Measurements from ENCODE around the gene ZBTB18.

DNA sequence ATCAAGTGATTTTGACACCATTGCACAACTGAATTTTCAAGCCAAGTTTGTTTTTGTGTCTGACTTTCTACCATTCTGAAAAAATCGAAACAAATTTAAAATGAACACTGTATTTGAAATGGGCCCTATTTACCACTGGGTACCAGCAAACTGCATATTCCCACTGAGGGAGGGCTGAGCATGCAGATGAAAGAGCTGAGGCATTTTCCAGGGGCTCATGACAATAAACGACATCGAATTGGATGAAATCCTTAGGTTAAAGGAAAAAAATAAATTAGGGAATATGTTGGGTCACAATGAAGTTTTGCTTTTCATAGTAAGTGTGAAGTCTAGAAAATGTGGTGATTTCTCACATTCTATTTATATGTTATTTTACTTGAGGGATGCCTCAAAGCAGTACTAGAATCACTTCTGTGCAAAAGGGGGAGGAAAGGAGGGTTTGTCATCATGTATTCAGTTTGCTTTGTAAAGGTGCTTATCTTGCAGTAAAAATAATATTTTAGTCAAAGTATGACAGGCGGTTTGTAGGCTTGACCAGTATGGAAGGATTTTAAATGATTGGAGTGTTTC, 11.2 kb downstream of the ZBTB18 start:
- no peak for TF ChIP-seq TAF1 (IDR thresholded peaks at IDR 0.05; ENCODE audit: borderline replicate concordance, insufficient read depth, low read length)
- TF ChIP-seq, protein P1, sequence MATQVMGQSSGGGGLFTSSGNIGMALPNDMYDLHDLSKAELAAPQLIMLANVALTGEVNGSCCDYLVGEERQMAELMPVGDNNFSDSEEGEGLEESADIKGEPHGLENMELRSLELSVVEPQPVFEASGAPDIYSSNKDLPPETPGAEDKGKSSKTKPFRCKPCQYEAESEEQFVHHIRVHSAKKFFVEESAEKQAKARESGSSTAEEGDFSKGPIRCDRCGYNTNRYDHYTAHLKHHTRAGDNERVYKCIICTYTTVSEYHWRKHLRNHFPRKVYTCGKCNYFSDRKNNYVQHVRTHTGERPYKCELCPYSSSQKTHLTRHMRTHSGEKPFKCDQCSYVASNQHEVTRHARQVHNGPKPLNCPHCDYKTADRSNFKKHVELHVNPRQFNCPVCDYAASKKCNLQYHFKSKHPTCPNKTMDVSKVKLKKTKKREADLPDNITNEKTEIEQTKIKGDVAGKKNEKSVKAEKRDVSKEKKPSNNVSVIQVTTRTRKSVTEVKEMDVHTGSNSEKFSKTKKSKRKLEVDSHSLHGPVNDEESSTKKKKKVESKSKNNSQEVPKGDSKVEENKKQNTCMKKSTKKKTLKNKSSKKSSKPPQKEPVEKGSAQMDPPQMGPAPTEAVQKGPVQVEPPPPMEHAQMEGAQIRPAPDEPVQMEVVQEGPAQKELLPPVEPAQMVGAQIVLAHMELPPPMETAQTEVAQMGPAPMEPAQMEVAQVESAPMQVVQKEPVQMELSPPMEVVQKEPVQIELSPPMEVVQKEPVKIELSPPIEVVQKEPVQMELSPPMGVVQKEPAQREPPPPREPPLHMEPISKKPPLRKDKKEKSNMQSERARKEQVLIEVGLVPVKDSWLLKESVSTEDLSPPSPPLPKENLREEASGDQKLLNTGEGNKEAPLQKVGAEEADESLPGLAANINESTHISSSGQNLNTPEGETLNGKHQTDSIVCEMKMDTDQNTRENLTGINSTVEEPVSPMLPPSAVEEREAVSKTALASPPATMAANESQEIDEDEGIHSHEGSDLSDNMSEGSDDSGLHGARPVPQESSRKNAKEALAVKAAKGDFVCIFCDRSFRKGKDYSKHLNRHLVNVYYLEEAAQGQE (IDR thresholded peaks at IDR 0.05; ENCODE audit: insufficient read depth in 1 of 2, low read depth in 2 of 2, low read length in 2 of 2) = no peak
- TF ChIP-seq POLR2AphosphoS5 (IDR thresholded peaks at IDR 0.05; ENCODE audit: low read depth, low read length) = no peak
- no peak for TF ChIP-seq SIN3A (IDR thresholded peaks at IDR 0.05; ENCODE audit: borderline replicate concordance, insufficient read depth, low read length)
